ENCODE data around the gene POU3F3.

The POU3F3 gene

GRCh38 chr2:104878863-104879512 lies 25.1 kb downstream of the POU3F3 start:
- no peak for DNase-seq

GRCh38 chr2:104880076-104880475 lies 26.2 kb downstream of the POU3F3 start:
- no peak for DNase-seq

DNA sequence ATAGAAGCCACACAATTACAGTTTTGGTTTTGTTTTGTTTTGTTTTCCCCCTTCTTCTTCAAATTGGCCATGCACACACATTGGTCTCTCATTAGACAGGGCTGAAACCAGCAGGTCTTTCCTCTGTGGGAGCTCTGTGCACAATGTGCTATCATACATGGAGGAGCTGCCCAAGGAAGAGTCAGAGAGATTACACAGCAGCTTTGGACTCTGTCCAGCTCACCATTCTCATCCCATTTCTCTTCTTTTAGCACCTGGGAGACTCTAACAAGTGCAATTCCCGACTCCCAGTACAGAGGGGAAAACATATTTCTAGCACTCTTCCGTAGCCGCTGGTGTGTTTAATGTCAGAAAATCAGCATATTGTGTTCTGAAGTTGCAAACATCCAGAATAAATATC lies 29.4 kb downstream of the POU3F3 start:
- no peak for DNase-seq

GRCh38 chr2:104885119-104885782 lies 31.3 kb downstream of the POU3F3 start:
- DNase-seq: no peak

DNA sequence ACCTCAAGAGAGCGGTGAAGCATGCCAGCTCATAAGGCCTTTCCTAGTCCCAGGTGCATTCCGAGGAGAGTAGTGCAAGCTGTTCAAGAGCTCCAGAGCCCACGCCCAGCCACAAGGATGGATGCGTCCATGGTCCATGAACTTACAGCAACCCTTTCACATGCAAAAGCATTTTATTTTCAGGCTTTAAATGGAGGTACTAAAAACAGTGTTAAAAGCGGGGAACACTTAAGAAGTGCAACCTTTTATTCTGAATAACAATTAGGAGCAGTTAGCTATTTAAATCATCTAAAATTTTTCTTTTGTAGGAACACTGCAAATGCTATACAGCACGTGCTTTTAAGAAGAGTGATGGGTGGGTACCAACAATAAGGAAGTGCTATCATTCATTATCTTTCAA lies 33.8 kb downstream of the POU3F3 start:
- no peak for DNase-seq

DNA sequence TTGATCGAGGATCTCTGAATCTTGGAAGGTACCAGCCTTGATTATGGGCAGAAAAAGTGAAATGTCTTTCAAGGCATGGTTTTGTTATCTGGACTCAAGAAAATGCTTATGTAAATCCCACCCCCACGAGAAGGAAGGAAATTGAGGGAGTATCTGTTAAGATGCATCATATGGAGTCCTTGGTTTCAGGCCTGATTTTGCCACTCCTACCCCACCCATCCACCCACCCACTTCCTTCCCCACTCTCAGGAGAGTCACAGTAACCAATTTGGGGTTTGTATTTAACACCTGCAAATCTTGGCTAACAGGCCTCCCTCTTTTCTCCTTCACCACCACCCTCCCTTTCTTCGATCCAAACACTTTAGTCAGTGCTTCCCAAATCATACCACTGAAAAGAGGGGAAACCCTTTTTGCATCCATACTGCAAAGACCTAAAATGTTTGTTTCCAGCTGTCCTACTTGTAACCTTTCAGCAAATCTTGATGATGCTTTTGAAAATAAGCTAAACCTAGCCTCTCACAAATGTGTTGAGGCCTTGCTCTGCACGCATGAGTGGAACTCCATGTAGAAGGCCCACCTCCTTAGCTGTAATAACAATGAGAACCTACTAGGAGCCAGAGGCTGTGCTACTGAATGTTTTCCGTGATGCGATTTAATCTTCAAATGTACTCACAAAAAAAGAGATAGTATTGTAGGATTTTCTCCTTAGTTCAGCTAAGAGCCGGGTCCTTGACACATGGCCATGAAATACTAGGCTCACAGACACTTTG lies 34.8 kb downstream of the POU3F3 start:
- DNase-seq: no peak

DNA sequence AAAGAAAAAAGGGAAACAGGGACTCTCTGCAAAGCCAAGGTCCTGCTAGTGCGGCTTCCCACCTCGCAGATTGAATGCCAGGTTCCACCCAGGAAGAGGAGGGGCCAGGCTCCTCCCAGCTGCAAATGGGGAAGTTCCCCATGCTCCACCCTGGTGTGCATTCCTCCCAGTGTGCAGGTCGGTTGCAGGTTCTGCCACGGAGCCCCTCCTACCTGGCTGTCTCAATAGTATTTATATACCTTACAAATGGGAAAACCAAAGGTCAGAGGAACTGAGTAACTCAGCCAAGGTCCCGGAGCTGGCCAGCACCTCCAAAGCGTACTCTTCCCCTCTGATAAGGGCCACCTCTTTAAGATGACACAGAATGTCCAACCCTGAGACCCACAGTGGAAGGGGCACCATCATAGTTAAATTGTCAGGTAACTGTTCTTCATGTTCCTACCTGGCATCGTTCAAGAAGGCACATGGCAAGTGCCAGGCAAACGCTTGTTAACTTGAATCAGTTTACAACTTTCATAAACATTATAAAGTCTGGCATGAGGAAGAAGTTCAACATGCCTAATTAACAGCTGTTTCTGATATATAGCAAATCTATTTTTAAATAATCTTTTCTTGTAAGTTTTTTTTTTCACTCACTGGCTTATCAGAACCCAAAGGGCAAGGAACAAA lies 35.5 kb downstream of the POU3F3 start:
- no peak for DNase-seq

GRCh38 chr2:104889960-104890684 lies 36.2 kb downstream of the POU3F3 start:
- DNase-seq: no peak

GRCh38 chr2:104890685-104891069 lies 36.8 kb downstream of the POU3F3 start:
- no peak for DNase-seq

GRCh38 chr2:104891145-104891544 lies 37.2 kb downstream of the POU3F3 start:
- no peak for DNase-seq

DNA sequence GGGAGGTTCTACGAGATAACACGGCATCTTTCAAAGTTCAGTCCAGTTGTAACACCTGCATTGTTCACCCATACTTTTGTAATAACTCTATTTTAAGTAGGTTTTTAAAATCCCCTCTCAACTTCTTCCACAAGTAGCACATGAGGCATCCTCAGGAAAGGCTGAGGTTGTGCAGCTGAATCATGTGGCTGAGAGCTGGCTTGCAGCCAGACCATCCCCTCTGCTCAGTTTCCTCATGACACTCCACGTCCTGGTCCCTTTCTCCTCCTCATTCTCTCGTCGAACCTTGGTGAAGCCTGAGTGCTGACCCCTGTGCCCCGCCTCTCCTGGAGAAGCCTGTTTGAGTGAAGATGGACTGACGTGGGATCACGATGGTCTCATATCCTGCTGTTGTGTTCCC lies 42.5 kb downstream of the POU3F3 start:
- DNase-seq: no peak

DNA sequence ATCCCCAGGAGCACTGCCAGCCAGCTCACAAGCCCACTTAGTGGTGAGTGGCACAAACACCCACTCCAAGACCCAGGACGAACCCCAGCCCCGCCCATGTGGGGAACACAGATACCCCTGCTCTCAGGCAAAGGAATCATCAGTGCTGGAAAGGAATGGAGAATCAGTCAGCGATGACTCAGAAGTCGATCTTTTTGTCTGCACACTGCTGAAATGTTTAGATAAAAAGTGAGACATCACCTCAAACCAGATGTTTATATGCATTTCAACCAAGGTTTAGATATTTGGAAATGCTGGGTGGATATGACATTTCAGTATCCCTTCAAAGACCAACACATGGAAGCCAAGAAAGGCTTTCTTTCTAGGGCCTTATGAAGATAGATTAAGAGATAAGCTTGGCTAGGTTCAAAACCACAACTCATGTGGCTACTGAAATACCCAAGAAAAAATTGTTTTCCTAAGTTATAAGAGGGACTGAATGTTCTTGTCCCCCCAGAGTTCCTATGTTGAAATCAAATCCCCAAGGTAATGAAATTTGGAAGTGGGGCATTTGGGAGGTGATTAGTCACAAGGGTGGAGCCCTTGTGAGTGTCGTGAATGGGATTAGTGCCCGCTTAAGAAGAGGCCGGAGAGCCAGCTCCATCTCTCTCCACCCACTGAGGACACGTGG lies 43.7 kb downstream of the POU3F3 start:
- DNase-seq: no peak

DNA sequence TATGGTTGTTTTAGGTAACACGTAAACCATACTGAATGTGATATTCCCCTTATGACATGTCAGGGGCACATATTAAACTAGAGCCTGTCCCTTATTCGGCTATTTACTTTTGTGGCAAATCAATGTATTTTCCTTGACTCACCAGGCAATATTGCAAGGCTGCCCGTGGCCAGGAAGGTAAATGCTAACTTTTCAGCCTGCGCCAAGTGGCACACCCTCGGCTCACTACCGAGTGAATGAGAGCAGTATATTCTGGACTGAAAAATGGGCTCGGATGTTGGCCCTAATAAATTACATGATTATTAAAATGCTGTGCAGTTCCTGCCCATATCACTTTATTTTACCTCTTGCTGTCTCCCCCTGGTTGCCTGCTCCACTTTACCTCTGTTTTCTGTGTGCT lies 46.7 kb downstream of the POU3F3 start:
- no peak for DNase-seq

GRCh38 chr2:104901037-104901881 lies 47.3 kb downstream of the POU3F3 start:
- no peak for DNase-seq

DNA sequence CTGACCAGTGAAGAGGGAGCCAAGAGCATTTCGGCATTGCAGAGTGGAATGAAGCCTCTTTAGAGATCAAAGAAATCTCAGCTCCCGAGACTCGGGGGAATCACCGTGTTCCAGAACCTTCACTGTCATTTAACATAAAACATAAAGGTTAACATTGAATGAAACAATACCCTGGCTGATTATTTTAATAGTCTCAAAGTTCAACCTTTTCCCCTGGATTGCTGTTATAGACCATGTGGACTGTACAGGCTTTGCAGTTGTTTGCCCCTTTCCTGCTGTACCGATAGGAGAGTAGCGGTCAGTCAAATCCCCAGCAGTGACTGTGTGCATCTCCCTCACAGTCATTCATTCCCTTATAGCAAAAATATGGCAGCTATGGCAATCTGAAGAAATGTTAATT lies 48.4 kb downstream of the POU3F3 start:
- DNase-seq: no peak
